LNCAP (cell line): Measurements from ENCODE around the gene CPS1.

ENCODE experiments used
- TF ChIP-seq, protein P1 (sequence below): fragments of 450-650 bp; IDR thresholded peaks from 2 replicates; pipeline ENCODE4 v1.5.1; 2017; ENCODE audit warnings: mild to moderate bottlenecking

Gene CPS1

DNA sequence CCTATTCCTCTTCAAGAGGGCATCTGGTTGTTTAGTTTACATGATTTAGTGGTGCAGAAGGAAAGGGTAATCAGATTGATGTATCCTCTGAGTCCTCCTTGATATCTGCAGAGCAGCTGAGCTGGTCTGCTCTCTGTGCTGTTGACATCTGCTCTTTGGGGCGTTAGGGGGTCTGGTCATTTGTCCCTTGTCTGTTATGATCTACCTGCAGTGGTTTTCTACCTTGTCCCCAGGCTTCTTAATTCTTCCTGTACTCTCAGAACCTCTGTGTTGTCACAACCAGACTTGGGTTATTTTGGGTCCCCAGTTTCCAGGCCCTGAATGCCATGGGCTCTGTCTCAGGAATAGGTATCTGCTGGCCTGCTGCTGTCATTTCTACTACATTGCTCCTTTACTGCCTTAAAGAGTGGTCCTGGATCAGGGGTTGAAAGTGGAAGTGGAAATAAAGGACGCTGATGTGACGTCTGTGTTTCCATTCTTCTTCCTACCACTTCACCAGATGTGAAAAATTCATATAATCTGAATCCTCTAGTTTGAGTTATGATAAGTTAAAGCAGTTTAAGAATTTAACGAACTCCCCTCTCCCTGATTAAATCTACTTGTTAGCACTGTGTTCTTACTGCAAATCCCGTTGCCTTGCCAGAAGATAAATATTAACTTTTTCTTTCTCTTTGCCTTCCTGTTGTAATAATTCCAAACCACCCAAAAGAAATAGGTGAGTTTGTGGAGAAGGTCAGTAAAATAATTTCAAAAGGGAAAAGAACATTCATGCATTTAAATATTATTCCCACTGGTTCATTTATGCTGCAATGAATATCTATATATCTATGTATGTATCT, 16.6 kb upstream of the CPS1 start:
- TF ChIP-seq, protein P1, sequence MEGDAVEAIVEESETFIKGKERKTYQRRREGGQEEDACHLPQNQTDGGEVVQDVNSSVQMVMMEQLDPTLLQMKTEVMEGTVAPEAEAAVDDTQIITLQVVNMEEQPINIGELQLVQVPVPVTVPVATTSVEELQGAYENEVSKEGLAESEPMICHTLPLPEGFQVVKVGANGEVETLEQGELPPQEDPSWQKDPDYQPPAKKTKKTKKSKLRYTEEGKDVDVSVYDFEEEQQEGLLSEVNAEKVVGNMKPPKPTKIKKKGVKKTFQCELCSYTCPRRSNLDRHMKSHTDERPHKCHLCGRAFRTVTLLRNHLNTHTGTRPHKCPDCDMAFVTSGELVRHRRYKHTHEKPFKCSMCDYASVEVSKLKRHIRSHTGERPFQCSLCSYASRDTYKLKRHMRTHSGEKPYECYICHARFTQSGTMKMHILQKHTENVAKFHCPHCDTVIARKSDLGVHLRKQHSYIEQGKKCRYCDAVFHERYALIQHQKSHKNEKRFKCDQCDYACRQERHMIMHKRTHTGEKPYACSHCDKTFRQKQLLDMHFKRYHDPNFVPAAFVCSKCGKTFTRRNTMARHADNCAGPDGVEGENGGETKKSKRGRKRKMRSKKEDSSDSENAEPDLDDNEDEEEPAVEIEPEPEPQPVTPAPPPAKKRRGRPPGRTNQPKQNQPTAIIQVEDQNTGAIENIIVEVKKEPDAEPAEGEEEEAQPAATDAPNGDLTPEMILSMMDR: no peak

GRCh38 chr2:210540471-210540870, 15.9 kb upstream of the CPS1 start:
- TF ChIP-seq, protein P1: no peak

- TF ChIP-seq, protein P1: no peak
These were observed 15.5 kb upstream of the CPS1 start for GRCh38 chr2:210540900-210541289.

DNA sequence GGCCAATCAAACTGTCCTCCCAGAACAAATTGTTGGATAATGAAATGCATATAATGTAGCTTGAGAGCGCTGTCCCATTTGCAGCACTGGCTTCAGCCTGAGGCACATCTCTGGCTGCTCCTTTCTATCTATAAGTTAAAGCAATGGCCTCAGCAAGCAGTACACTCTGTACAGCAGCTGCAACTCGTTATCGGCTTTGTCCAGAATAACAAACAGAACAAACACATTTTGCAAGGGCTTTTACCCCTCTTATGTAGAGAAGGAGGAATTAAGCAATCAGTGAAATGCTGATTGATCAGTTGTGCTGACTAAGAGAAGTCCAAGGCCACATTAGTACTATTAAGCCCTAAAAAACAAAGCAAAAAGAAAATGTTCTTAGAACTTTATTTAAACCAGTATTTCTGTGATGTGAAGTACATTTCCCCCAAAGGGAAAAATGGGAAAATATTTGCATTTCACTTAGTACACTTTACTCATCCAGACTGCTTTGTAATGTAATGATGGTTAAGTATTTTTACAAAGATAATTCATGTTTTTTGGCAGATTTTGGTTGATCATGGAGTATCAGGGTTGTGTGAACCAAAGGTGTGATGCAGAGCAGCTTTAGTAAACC, 15.0 kb upstream of the CPS1 start:
- TF ChIP-seq, protein P1: no peak

DNA sequence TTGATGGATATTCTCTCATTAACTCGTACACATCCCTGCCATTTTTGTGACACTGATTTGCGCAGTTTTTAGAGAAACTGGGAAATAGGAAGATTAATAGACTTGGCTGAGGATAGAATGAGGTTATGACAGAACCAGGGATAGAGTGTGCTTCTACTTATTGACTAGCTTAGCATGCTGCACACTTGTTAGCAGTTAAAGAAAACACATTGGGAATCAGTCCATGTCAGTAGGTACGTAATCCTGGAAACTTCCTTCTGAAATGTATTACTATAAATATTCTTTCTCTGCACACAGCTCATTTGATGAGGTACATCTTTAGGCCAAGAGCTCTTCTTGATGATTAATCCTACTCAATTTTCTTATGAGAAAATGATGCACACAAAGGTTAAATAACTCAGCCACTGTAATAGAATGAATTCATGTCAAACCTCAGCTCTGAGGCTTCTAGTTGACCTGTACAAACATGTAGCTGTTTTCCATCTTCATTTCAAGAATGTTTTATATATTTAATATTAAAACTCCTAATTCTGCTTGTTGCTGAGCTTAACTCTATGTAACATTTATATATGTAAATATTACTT, 12.3 kb upstream of the CPS1 start:
- TF ChIP-seq, protein P1: no peak

DNA sequence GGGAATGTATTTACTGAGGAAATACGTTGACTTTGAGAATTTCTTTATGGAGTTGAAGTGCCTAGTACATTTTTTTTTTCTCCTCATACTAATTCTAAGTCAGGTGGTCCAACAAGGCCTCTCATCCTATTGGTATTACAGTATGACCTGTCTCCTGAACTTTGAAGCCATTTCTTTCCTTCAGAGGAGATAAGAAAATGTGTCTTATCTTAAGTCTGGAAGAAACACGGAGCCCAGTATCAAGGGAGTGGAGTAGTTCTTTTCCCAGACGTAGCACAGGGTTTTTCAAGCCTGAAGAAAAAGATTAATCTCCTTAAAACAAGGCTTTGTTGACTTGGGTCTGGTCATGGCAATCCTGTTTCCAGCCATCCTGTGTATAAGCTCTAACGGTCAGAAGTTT, 11.6 kb upstream of the CPS1 start:
- TF ChIP-seq, protein P1: no peak

GRCh38 chr2:210546424-210547208, 9.8 kb upstream of the CPS1 start:
- TF ChIP-seq, protein P1: no peak
